Neural cell (in vitro differentiated cells): Measurements from ENCODE around the gene CCDC191. TPM values are rescaled to one million over a fixed set of nuclear protein-coding genes. Genes with fewer than 3 reads are reported as not detected.

Experiments used
- H2AFZ ChIP-seq: fragments of 200-600, 300-800 bp; sonication (generic), shearing (Covaris generic); 2 replicates; pipeline ENCODE4 v1.6.0; 2014; ENCODE audit warnings: low read depth, mild to moderate bottlenecking, antibody characterized with exemption, low read length, moderate library complexity
- H3F3A ChIP-seq: fragments of 200-600 bp; shearing (Covaris generic); 2 replicates; pipeline ENCODE4 v1.6.1; 2016; ENCODE audit warnings: mild to moderate bottlenecking, moderate library complexity, mixed read lengths, antibody characterized with exemption, low read length; ENCODE audit not compliant: insufficient read depth, poor library complexity, severe bottlenecking
- H3K27ac ChIP-seq: fragments of 200-600, 300-800 bp; sonication (generic), shearing (Covaris generic); 2 replicates; pipeline ENCODE4 v1.5.1; 2014; ENCODE audit warnings: mild to moderate bottlenecking, low read length, moderate library complexity
- H3K27me3 ChIP-seq: fragments of 300-800, 200-600 bp; sonication (generic), shearing (Covaris generic); 2 replicates; pipeline ENCODE4 v1.6.0; 2014; ENCODE audit warnings: mild to moderate bottlenecking, low read depth, low read length, moderate library complexity; ENCODE audit not compliant: insufficient read depth
- H3K36me3 ChIP-seq: fragments of 300-800, 200-600 bp; sonication (generic), shearing (Covaris generic); 2 replicates; pipeline ENCODE4 v1.5.1; 2014; ENCODE audit warnings: mild to moderate bottlenecking, antibody characterized with exemption, low read length, moderate library complexity; ENCODE audit not compliant: insufficient read depth
- H3K4me2 ChIP-seq: fragments of 300-800, 200-600 bp; sonication (generic), shearing (Covaris generic); 2 replicates; pipeline ENCODE4 v1.6.0; 2014; ENCODE audit warnings: mild to moderate bottlenecking, low read length
- H3K4me3 ChIP-seq: fragments of 300-800, 200-600 bp; sonication (generic), shearing (Covaris generic); 2 replicates; pipeline ENCODE4 v1.5.1; 2014; ENCODE audit warnings: mild to moderate bottlenecking, low read length, moderate library complexity
- H3K79me2 ChIP-seq: fragments of 200-600 bp; shearing (Covaris generic); replicated peaks from 2 replicates; pipeline ENCODE4 v1.6.0; 2014; ENCODE audit warnings: mild to moderate bottlenecking, low read length, moderate library complexity; ENCODE audit not compliant: insufficient read depth
- H3K9ac ChIP-seq: fragments of 300-800, 200-600 bp; sonication (generic), shearing (Covaris generic); 2 replicates; pipeline ENCODE4 v1.6.1; 2016; ENCODE audit warnings: mild to moderate bottlenecking, low read length, mixed read lengths
- H3K9me2 ChIP-seq: fragments of 200-600 bp; shearing (Covaris generic); 2 replicates; pipeline ENCODE4 v1.6.1; 2016; ENCODE audit warnings: mild to moderate bottlenecking, low read length, mixed read lengths; ENCODE audit not compliant: insufficient read depth
- H3K9me3 ChIP-seq: fragments of 200-600, 300-800 bp; sonication (generic), shearing (Covaris generic); 2 replicates; pipeline ENCODE4 v1.6.1; 2016; ENCODE audit warnings: mild to moderate bottlenecking, mixed run types, low read length, moderate library complexity, mixed read lengths
- H4K20me1 ChIP-seq: fragments of 200-600 bp; shearing (Covaris generic); 2 replicates; pipeline ENCODE4 v1.6.1; 2016; ENCODE audit warnings: mild to moderate bottlenecking, mixed run types; ENCODE audit not compliant: insufficient read depth
- EP300 ChIP-seq: fragments of 450-650 bp; conservative IDR thresholded peaks from 2 replicates; pipeline ENCODE4 v1.6.1; 2014; ENCODE audit warnings: antibody characterized with exemption, mild to moderate bottlenecking, moderate library complexity; ENCODE audit not compliant: poor library complexity, severe bottlenecking
- EZH2 ChIP-seq: fragments of 200-600, 300-800 bp; shearing (Covaris generic), sonication (generic); IDR thresholded peaks from 2 replicates; pipeline ENCODE4 v1.6.1; 2014; ENCODE audit warnings: antibody characterized with exemption, low read length, borderline replicate concordance, mild to moderate bottlenecking; ENCODE audit not compliant: insufficient read depth, poor library complexity, severe bottlenecking
- MXI1 ChIP-seq: fragments of 450-650 bp; conservative IDR thresholded peaks from 2 replicates; pipeline ENCODE4 v1.6.1; 2014; ENCODE audit warnings: antibody characterized with exemption, mild to moderate bottlenecking; ENCODE audit not compliant: poor library complexity, severe bottlenecking
- POLR2AphosphoS5 ChIP-seq: IDR thresholded peaks from 2 replicates; pipeline ENCODE4 v1.6.1; 2012
- RAD21 ChIP-seq: fragments of 450-650 bp; conservative IDR thresholded peaks from 2 replicates; pipeline ENCODE4 v1.6.1; 2014; ENCODE audit warnings: antibody characterized with exemption, mild to moderate bottlenecking, moderate library complexity
- SMC3 ChIP-seq: fragments of 450-650 bp; conservative IDR thresholded peaks from 2 replicates; pipeline ENCODE4 v1.6.1; 2014; ENCODE audit warnings: antibody characterized with exemption, mild to moderate bottlenecking, moderate library complexity; ENCODE audit not compliant: poor library complexity
- TAF1 ChIP-seq: IDR thresholded peaks from 2 replicates; pipeline ENCODE4 v1.6.1; 2012; ENCODE audit warnings: low read depth
- polyA plus RNA-seq: library from polyadenylated mRNA; depleted of rRNA; stranded (reverse); fragments of >200 nt; gene quantifications from 2 replicates; pipeline ENCODE4 v1.2.3, GENCODE V29; 2014
- TF ChIP-seq, protein P1 (sequence below): fragments of 450-650 bp; IDR thresholded peaks from 2 replicates; pipeline ENCODE4 v1.5.1; 2014; ENCODE audit warnings: antibody characterized with exemption, mild to moderate bottlenecking, moderate library complexity; ENCODE audit not compliant: poor library complexity, severe bottlenecking
- TF ChIP-seq, protein P2 (sequence below): IDR thresholded peaks from 2 replicates; pipeline ENCODE4 v1.6.1; 2012; ENCODE audit warnings: borderline replicate concordance

Gene CCDC191
- polyA plus RNA-seq, 1 donor from 2014 or later = 14.9 TPM

DNA sequence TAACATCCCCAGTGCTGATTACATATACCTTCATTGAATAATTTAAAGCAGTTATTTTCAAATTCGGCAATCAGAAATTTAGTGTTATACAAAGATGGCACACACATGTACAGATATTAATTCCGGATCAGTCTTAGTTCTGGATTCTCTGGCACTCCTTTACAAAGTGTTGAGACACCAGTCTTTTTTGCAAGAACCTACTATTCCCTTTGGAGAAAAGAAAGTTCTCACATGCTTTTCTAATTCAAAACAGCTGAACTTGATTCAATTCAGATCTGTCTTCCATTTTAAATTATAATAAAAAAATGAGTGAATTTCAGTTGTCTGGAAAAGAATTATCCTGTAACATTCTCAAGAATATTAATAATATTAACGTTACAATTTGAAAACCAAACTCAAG is 20.4 kb downstream of the CCDC191 start:
- Histone ChIP-seq H3F3A (no peaks in the 10 kb centered on the region), H2AFZ (no peak overlapping the region), H3K27ac (no peak overlapping the region), H3K9me2 (no peaks in the 10 kb centered on the region), H3K4me3 (no peak overlapping the region), H3K9me3 (no peaks in the 10 kb centered on the region), H4K20me1 (no peaks in the 10 kb centered on the region), H3K36me3 (peaks cover 5% of the 10 kb centered on the region), H3K27me3 (no peaks in the 10 kb centered on the region), H3K79me2 (no peaks in the 10 kb centered on the region), H3K4me2 (no peak overlapping the region), H3K9ac (no peak overlapping the region)
- TF ChIP-seq TAF1 (no peak), EP300 (no peak), EZH2 (no peak), POLR2AphosphoS5 (no peak), MXI1 (no peak), RAD21 (no peak), SMC3 (no peak)
- TF ChIP-seq, protein P1, sequence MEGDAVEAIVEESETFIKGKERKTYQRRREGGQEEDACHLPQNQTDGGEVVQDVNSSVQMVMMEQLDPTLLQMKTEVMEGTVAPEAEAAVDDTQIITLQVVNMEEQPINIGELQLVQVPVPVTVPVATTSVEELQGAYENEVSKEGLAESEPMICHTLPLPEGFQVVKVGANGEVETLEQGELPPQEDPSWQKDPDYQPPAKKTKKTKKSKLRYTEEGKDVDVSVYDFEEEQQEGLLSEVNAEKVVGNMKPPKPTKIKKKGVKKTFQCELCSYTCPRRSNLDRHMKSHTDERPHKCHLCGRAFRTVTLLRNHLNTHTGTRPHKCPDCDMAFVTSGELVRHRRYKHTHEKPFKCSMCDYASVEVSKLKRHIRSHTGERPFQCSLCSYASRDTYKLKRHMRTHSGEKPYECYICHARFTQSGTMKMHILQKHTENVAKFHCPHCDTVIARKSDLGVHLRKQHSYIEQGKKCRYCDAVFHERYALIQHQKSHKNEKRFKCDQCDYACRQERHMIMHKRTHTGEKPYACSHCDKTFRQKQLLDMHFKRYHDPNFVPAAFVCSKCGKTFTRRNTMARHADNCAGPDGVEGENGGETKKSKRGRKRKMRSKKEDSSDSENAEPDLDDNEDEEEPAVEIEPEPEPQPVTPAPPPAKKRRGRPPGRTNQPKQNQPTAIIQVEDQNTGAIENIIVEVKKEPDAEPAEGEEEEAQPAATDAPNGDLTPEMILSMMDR = no peak
- TF ChIP-seq, protein P2, sequence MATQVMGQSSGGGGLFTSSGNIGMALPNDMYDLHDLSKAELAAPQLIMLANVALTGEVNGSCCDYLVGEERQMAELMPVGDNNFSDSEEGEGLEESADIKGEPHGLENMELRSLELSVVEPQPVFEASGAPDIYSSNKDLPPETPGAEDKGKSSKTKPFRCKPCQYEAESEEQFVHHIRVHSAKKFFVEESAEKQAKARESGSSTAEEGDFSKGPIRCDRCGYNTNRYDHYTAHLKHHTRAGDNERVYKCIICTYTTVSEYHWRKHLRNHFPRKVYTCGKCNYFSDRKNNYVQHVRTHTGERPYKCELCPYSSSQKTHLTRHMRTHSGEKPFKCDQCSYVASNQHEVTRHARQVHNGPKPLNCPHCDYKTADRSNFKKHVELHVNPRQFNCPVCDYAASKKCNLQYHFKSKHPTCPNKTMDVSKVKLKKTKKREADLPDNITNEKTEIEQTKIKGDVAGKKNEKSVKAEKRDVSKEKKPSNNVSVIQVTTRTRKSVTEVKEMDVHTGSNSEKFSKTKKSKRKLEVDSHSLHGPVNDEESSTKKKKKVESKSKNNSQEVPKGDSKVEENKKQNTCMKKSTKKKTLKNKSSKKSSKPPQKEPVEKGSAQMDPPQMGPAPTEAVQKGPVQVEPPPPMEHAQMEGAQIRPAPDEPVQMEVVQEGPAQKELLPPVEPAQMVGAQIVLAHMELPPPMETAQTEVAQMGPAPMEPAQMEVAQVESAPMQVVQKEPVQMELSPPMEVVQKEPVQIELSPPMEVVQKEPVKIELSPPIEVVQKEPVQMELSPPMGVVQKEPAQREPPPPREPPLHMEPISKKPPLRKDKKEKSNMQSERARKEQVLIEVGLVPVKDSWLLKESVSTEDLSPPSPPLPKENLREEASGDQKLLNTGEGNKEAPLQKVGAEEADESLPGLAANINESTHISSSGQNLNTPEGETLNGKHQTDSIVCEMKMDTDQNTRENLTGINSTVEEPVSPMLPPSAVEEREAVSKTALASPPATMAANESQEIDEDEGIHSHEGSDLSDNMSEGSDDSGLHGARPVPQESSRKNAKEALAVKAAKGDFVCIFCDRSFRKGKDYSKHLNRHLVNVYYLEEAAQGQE = no peak

DNA sequence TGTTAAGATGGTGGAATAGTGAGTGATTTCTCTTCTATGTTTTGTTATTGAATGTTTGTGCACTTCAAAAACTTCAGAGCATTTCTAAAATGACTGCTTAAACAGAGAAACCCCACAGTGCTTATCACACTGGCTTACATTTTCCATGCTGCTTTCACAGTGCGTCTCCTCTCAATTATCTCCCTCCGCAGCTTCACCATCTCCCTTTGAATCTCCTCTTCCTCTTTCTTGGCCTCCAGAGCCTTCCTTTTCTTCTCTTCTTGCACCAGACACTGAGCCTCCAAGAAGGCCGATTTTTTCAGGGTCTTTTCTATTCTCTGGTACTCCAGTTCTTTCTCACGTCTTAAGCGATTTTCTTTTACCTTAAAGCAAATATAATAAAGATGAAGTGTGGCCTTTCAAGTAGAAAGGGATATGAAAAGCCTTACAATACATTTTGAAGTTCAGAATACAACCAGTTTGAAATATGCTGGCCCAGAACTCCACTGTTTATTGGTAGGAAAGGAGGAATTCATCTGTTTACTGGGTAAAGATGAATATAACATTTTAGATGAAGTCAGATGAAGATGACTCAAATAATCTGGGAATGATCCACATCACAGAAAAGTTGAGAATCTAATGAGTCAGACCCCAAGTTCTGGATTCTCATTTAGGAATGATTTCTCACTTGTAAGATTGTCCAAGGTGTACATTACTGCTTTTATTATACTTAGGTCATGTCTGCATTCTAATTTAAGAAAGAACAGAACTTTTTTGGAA is 21.4 kb downstream of the CCDC191 start:
- Histone ChIP-seq H3K9me2 (no peaks in the 10 kb centered on the region), H3K4me2 (no peak overlapping the region), H3F3A (no peaks in the 10 kb centered on the region), H3K27me3 (no peaks in the 10 kb centered on the region), H3K4me3 (no peak overlapping the region), H3K9ac (no peak overlapping the region), H3K36me3 (peaks cover 5% of the 10 kb centered on the region), H2AFZ (no peak overlapping the region), H3K79me2 (no peaks in the 10 kb centered on the region), H4K20me1 (no peaks in the 10 kb centered on the region), H3K9me3 (no peaks in the 10 kb centered on the region), H3K27ac (no peak overlapping the region)
- no peak for TF ChIP-seq POLR2AphosphoS5
- TF ChIP-seq, protein P1 = no peak
- TF ChIP-seq, protein P2 = no peak
- no peak for TF ChIP-seq EZH2
- no peak for TF ChIP-seq MXI1
- no peak for TF ChIP-seq TAF1
- no peak for TF ChIP-seq EP300
- no peak for TF ChIP-seq RAD21
- TF ChIP-seq SMC3 = no peak
